Endodermal cell (in vitro differentiated cells): ENCODE results near the gene KCTD18. TPM values are rescaled to one million over a fixed set of nuclear protein-coding genes. Genes with fewer than 3 reads are reported as not detected.
A peak's percentile ranks its signal among the peaks of the same experiment; 100 is the strongest.

ENCODE experiments used
- DNase-seq: peaks from one replicate; pipeline ENCODE4 v3.0.0-alpha.2; 2017
- H3K27ac ChIP-seq: 2 replicates; pipeline ENCODE4 v1.5.1; 2013; ENCODE audit warnings: mild to moderate bottlenecking, low read depth, low read length, moderate library complexity
- H3K27me3 ChIP-seq: 2 replicates; pipeline ENCODE4 v1.6.1; 2013; ENCODE audit warnings: mild to moderate bottlenecking, low read length, moderate library complexity; ENCODE audit not compliant: insufficient read depth, control insufficient read depth, poor library complexity, severe bottlenecking
- H3K36me3 ChIP-seq: 2 replicates; pipeline ENCODE4 v1.7.0; 2013; ENCODE audit warnings: mild to moderate bottlenecking, low read length, moderate library complexity; ENCODE audit not compliant: control insufficient read depth, insufficient read depth
- H3K4me1 ChIP-seq: one replicate; pipeline ENCODE4 v1.7.0; 2013; ENCODE audit warnings: low read length; ENCODE audit not compliant: control insufficient read depth, insufficient read depth
- H3K4me3 ChIP-seq: 2 replicates; pipeline ENCODE4 v1.5.1; 2013; ENCODE audit warnings: mild to moderate bottlenecking, low read length, moderate library complexity
- H3K9ac ChIP-seq: 2 replicates; pipeline ENCODE4 v1.6.1; 2013; ENCODE audit warnings: mild to moderate bottlenecking, low read length, moderate library complexity; ENCODE audit not compliant: poor library complexity, severe bottlenecking; ENCODE audit errors: extremely low read depth
- H3K9me3 ChIP-seq: 2 replicates; pipeline ENCODE4 v1.6.1; 2013; ENCODE audit warnings: mild to moderate bottlenecking, low read length, moderate library complexity; ENCODE audit not compliant: control insufficient read depth
- H3K27ac Mint-ChIP-seq: 2 replicates; pipeline ENCODE4 v1.8.0; 2020; ENCODE audit warnings: mixed read lengths
- H3K27me3 Mint-ChIP-seq: 2 replicates; pipeline ENCODE4 v1.8.0; 2021; ENCODE audit warnings: mild to moderate bottlenecking, mixed read lengths; ENCODE audit not compliant: insufficient read depth
- H3K36me3 Mint-ChIP-seq: 2 replicates; pipeline ENCODE4 v1.8.0; 2020; ENCODE audit warnings: low read depth, mixed read lengths
- H3K4me1 Mint-ChIP-seq: 2 replicates; pipeline ENCODE4 v1.8.0; 2020; ENCODE audit warnings: mixed read lengths
- H3K4me3 Mint-ChIP-seq: 2 replicates; pipeline ENCODE4 v1.8.0; 2020; ENCODE audit warnings: mild to moderate bottlenecking, moderate library complexity, mixed read lengths
- H3K9me3 Mint-ChIP-seq: 2 replicates; pipeline ENCODE4 v1.8.0; 2020; ENCODE audit warnings: mild to moderate bottlenecking, mixed read lengths
- CTCF ChIP-seq: fragments of 200-600 bp; sonication (generic); conservative IDR thresholded peaks from 2 replicates; pipeline ENCODE4 v1.5.0; 2021; ENCODE audit warnings: antibody characterized with exemption, mild to moderate bottlenecking
- WGBS, 2 experiments: methylation state at CpG; one replicate each; pipeline versions ENCODE4 v1.1.5 to v1.1.7; 2013; ENCODE audit warnings: missing lambda C conversion rate in 2 of 2, mixed read lengths in 1 of 2; ENCODE audit not compliant: insufficient coverage in 1 of 2, insufficient read length in 1 of 2; 5-methylcytosine and 5-hydroxymethylcytosine counted together
- total RNA-seq, 2 donors: library from RNA; stranded (reverse); fragmentation: NEBNext Ultra II Directional in 1 of 2; extraction: Animal tissue kit (Norgen Biotek cat#: 25700) in 1 of 2; gene quantifications; 2 replicates in 1 of 2; 3 replicates in 1 of 2; pipeline ENCODE4 v1.2.1, GENCODE V29; 2021

KCTD18 gene
- total RNA-seq, 2 donors from 2014 or later: 6.8 to 12.2 TPM

DNA sequence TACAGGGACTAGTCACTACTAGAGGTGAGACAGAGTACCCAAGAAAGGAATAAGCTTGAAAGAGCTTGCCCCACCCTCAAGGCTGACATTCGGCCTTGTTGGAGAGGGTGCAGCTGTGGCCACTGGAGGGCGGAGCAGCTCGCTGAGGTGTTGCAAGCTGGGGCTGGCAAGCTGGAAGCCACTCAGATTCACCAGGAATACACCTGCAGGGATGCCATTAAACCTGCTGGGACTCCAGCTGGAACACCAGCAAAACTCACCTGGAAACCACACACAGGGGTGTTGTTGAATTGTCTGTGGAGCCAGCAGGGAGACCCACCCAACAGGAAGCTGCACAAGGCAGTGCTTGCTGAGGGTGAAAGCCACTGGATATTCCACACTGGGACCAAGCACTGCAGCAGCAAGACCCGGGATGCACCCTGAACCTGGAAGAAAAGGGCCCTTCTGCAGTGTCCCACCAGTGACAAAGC lies 26.1 kb downstream of the KCTD18 start:
- H3K36me3 Mint-ChIP-seq: peaks cover 16% of the 10 kb centered on the region
- Histone ChIP-seq H3K27me3 (no peaks in the 10 kb centered on the region), H3K4me3 (no peak overlapping the region), H3K9ac (no peak overlapping the region), H3K4me1 (peaks cover 7% of the 10 kb centered on the region), H3K9me3 (no peaks in the 10 kb centered on the region), H3K27ac (no peak overlapping the region), H3K36me3 (peaks cover 12% of the 10 kb centered on the region)
- H3K4me3 Mint-ChIP-seq: no peak overlapping the region
- H3K9me3 Mint-ChIP-seq: no peaks in the 10 kb centered on the region
- WGBS, 2 experiments: 37 to 63% methylated on average over 2 to 4 of the region's 4 CpGs
- H3K27ac Mint-ChIP-seq: no peak overlapping the region
- DNase-seq: peak; percentile 94
- TF ChIP-seq CTCF: peak; percentile 91
- no peaks in the 10 kb centered on the region for H3K27me3 Mint-ChIP-seq
- peaks cover 9% of the 10 kb centered on the region for H3K4me1 Mint-ChIP-seq

DNA sequence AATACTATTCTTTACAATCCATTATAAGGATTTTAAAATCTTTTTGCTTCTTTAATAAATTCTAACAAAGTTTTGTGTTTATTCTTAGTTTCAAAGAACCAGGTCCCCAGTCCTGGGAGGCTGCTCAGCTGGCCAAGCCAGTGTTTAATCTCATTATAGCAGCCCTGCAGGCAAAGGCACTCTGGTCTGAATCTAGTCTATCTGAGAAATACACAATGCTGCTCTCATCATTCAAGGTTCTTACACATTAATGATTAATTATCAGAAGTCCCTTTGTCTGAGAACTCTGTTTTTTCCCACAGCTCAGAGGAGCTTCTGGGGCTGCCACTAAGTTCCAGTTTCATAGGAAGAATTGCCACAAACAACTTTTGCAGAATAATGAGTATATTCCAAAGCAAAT lies 27.7 kb downstream of the KCTD18 start:
- no peak overlapping the region for H3K27ac Mint-ChIP-seq

DNA sequence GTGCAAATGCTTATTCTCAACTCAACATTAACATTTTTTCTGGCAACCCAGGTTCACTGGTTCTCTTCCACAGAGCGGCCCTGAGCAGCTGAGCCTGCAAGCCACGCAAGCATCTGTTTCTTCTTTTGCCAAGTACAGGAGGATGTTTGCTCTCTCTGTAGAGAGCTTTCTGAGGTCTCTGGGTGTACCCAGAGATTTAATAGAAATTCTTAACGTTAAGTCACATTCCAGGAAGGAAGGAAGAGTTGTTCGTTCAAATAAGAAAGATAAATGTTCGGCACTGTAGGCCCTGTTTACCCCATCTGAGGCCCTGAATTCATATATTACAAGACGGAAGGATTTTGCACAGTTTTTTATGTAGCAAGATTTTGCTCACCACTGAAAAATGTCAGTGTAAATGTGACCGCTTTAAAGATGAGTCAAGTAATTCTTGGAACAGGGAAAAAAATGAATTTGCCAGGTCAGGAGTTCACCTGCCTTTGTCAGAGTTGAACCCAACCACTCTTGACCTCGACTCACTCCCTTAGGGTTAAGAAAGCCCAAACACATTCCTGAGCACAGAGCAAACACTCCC lies 30.1 kb downstream of the KCTD18 start:
- Mint-ChIP-seq H3K36me3 (peaks cover 48% of the 10 kb centered on the region), H3K27ac (no peak overlapping the region)

More for the DNA sequence above, 27.7 kb downstream of the KCTD18 start:
- Mint-ChIP-seq H3K4me1 (peaks cover 9% of the 10 kb centered on the region), H3K4me3 (no peak overlapping the region), H3K27me3 (no peaks in the 10 kb centered on the region), H3K9me3 (no peaks in the 10 kb centered on the region), H3K36me3 (peaks cover 30% of the 10 kb centered on the region)
- H3K9ac ChIP-seq: no peak overlapping the region
- no peaks in the 10 kb centered on the region for H3K9me3 ChIP-seq
- H3K27me3 ChIP-seq: no peaks in the 10 kb centered on the region
- H3K27ac ChIP-seq: peak overlapping the region; percentile 26
- no peak for TF ChIP-seq CTCF
- DNase-seq: no peak
- H3K4me1 ChIP-seq: peaks cover 7% of the 10 kb centered on the region
- peaks cover 28% of the 10 kb centered on the region for H3K36me3 ChIP-seq
- no peak overlapping the region for H3K4me3 ChIP-seq

More for the DNA sequence above, 30.1 kb downstream of the KCTD18 start:
- WGBS, 2 experiments: 80 to 82% methylated on average over 7 to 8 of the region's 8 CpGs
- DNase-seq: no peak
- Histone ChIP-seq H3K4me3 (no peak overlapping the region), H3K27ac (no peak overlapping the region), H3K9me3 (no peaks in the 10 kb centered on the region), H3K36me3 (peaks cover 51% of the 10 kb centered on the region), H3K4me1 (peaks cover 7% of the 10 kb centered on the region), H3K27me3 (no peaks in the 10 kb centered on the region), H3K9ac (no peak overlapping the region)
- no peak overlapping the region for H3K4me3 Mint-ChIP-seq
- H3K4me1 Mint-ChIP-seq: peaks cover 9% of the 10 kb centered on the region
- no peaks in the 10 kb centered on the region for H3K9me3 Mint-ChIP-seq
- H3K27me3 Mint-ChIP-seq: no peaks in the 10 kb centered on the region
- TF ChIP-seq CTCF: no peak
